T-cell (primary cell): ENCODE measurements around the gene RPL27A. TPM values are rescaled to one million over a fixed set of nuclear protein-coding genes. Genes with fewer than 3 reads are reported as not detected.

Experiments
- ATAC-seq, 4 experiments: fragments of 200-7000 bp in 3 of 4; fragments of 150-1000 bp in 1 of 4; cut with Tn5 transposase; replicated peaks in 1 of 4; 1 replicate in 3 of 4; 2 replicates in 1 of 4; pipeline ENCODE4 v1.10.0; 2021; ENCODE audit warnings: moderate library complexity in 3 of 4, mild to moderate bottlenecking in 2 of 4, moderate number of reproducible peaks in 1 of 4
- CTCF ChIA-PET, 2 donors: fragments of 300-600 bp; sonication (Branson Sonifier 250); formaldehyde crosslinking; loops; one replicate each; lab custom pipeline; 2022; ENCODE audit warnings: antibody characterized with exemption in 2 of 2; lab: Charles Lee
- POLR2A ChIA-PET, 2 donors: fragments of 300-600 bp; sonication (Branson Sonifier 250); formaldehyde crosslinking; loops; one replicate each; lab custom pipeline; 2022; ENCODE audit warnings: antibody characterized with exemption in 2 of 2; lab: Charles Lee
- DNase-seq, 35 experiments: peaks; one replicate each; pipeline versions ENCODE4 v3.0.0 to v3.0.0-alpha.2; 2013 to 2023
- H3K27ac ChIP-seq: one replicate; pipeline ENCODE4 v1.5.1; 2013; ENCODE audit warnings: low read length
- H3K27me3 ChIP-seq, 2 experiments: replicated peaks in 1 of 2; 1 replicate in 1 of 2; 2 replicates in 1 of 2; pipeline versions ENCODE4 v1.6.1 to v1.7.0; 2013; ENCODE audit warnings: low read length in 1 of 2, mixed read lengths in 1 of 2; ENCODE audit not compliant: control insufficient read depth in 2 of 2, insufficient read depth in 2 of 2; ENCODE audit errors: extremely low read depth in 1 of 2
- H3K36me3 ChIP-seq, 2 donors: 1 replicate in 1 of 2; 2 replicates in 1 of 2; pipeline versions ENCODE4 v1.6.1 to v1.7.0; 2013; ENCODE audit warnings: low read length in 1 of 2; ENCODE audit not compliant: control insufficient read depth in 2 of 2, insufficient read depth in 1 of 2; ENCODE audit errors: extremely low read depth in 1 of 2
- H3K4me1 ChIP-seq, 2 experiments: 1 replicate in 1 of 2; 2 replicates in 1 of 2; pipeline versions ENCODE4 v1.6.1 to v1.7.0; 2013; ENCODE audit warnings: low read length in 2 of 2, mixed read lengths in 1 of 2; ENCODE audit not compliant: insufficient read depth in 2 of 2, control insufficient read depth in 1 of 2; ENCODE audit errors: extremely low read depth in 1 of 2
- H3K4me3 ChIP-seq, 2 donors: 1 replicate in 1 of 2; 2 replicates in 1 of 2; pipeline versions ENCODE4 v1.5.1 to v1.7.0; 2013; ENCODE audit warnings: mild to moderate bottlenecking in 2 of 2, low read length in 1 of 2, moderate library complexity in 1 of 2; ENCODE audit not compliant: control insufficient read depth in 1 of 2; ENCODE audit errors: extremely low read depth in 1 of 2
- H3K9me3 ChIP-seq: 2 replicates; pipeline ENCODE4 v1.7.0; 2013
- H3K27ac Mint-ChIP-seq, 2 donors: one replicate each; pipeline ENCODE4 v1.8.0; 2020 to 2021; ENCODE audit warnings: mild to moderate bottlenecking in 2 of 2, mixed read lengths in 2 of 2
- H3K27me3 Mint-ChIP-seq, 2 donors: one replicate each; pipeline ENCODE4 v1.8.0; 2021 to 2022; ENCODE audit warnings: mixed read lengths in 2 of 2
- H3K36me3 Mint-ChIP-seq: one replicate; pipeline ENCODE4 v1.8.0; 2021; ENCODE audit warnings: mixed read lengths
- H3K4me1 Mint-ChIP-seq, 3 donors: one replicate each; pipeline ENCODE4 v1.8.0; 2020 to 2022; ENCODE audit warnings: mixed read lengths in 3 of 3, mild to moderate bottlenecking in 1 of 3
- H3K4me3 Mint-ChIP-seq, 3 donors: one replicate each; pipeline ENCODE4 v1.8.0; 2020 to 2022; ENCODE audit warnings: mild to moderate bottlenecking in 3 of 3, mixed read lengths in 3 of 3, moderate library complexity in 3 of 3
- H3K9me3 Mint-ChIP-seq, 3 donors: one replicate each; pipeline ENCODE4 v1.8.0; 2020 to 2022; ENCODE audit warnings: mixed read lengths in 3 of 3
- WGBS: methylation state at CpG from one replicate; pipeline ENCODE4 v1.1.5; 2013; ENCODE audit warnings: missing lambda C conversion rate; ENCODE audit not compliant: insufficient coverage; 5-methylcytosine and 5-hydroxymethylcytosine counted together
- total RNA-seq, 35 experiments: library from RNA in 6 of 35; stranded (reverse) in 6 of 35; fragments of 120-200 nt in 1 of 35; gene quantifications; one replicate each; pipeline versions ENCODE4 v1.2.1 to v1.2.4 and lab custom pipeline; 2013 to 2026

Gene RPL27A
- total RNA-seq, 5 donors from 2014 or later (not counting 1 experiment from before 2014, with no cell fraction given): 1,339 to 2,234 (median 1,487) TPM

- H3K27me3 Mint-ChIP-seq: no peaks in the 10 kb centered on the region
- 0% methylated on average over 1 of the region's 3 CpGs for WGBS
- H3K27me3 ChIP-seq: peaks cover 0 to 2% of the 10 kb centered on the region in 2 experiments
Observed at GRCh38 chr11:8699903-8700302, 17.3 kb downstream of the RPL27A start.

DNA sequence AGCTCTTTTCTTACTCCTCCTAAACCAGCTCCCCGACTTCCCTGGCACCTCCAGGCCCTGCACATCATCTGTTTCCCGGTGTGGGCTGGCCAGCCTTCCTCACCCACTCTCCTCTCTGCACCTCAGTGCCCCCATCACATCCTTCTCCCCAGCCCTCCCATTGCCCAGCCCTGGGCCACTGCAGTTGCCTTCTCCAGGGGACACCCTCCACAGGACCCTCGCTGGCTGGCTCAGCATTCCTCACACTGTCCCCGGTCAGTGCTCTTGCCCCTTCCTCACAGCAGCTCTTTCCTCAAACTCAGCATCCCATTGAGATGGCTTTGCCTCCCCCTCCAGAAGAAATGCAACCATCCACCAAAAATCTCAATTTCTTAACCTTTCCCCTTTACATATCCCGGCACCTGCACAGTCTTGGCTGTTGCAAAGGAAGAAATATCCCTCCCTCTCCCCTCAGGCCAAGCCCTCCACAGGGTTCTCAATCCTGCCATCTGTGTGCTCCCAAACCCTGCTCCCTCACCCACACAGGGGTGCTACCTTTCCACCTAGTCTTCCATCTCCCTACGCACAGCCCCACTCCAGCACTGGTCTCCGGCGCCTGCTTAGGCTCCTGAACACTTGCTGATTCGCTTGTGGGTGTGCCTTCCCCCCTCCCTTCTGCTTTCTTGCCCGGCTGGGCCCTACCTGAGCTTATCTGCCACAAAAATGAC lies 19.5 kb downstream of the RPL27A start:
- H3K36me3 Mint-ChIP-seq: no peaks in the 10 kb centered on the region

More at GRCh38 chr11:8699903-8700302, 17.3 kb downstream of the RPL27A start:
- no peak for ATAC-seq
- Histone ChIP-seq H3K9me3 (no peaks in the 10 kb centered on the region), H3K36me3 (no peaks in the 10 kb centered on the region), H3K4me1 (no peaks in the 10 kb centered on the region), H3K27ac (no peak overlapping the region), H3K4me3 (no peak overlapping the region)
- ChIA-PET CTCF (no interaction called here), POLR2A (interaction anchor here in 1 of 2 donors (0.5 kb wide), 1 partner anchor 760 kb away, joined by 3 read pairs; no protein-coding TSS in a partner anchor)
- H3K4me3 Mint-ChIP-seq: no peak overlapping the region
- H3K4me1 Mint-ChIP-seq: no peaks in the 10 kb centered on the region
- H3K9me3 Mint-ChIP-seq: no peaks in the 10 kb centered on the region
- H3K27ac Mint-ChIP-seq: no peak overlapping the region
- DNase-seq: no peak
- peaks cover 9% of the 10 kb centered on the region for H3K36me3 Mint-ChIP-seq

GRCh38 chr11:8702598-8702915 lies 20.0 kb downstream of the RPL27A start:
- Histone ChIP-seq H3K27ac (no peak overlapping the region), H3K27me3 (peaks cover 0 to 10% of the 10 kb centered on the region in 2 experiments), H3K9me3 (no peaks in the 10 kb centered on the region), H3K36me3 (no peaks in the 10 kb centered on the region), H3K4me1 (no peaks in the 10 kb centered on the region), H3K4me3 (no peak overlapping the region)
- Mint-ChIP-seq H3K4me3 (no peak overlapping the region), H3K9me3 (no peaks in the 10 kb centered on the region), H3K27ac (no peak overlapping the region), H3K27me3 (peaks cover 4 to 5% of the 10 kb centered on the region in 2 donors), H3K36me3 (no peaks in the 10 kb centered on the region), H3K4me1 (no peaks in the 10 kb centered on the region)
- no peak for ATAC-seq
- ChIA-PET POLR2A (no interaction called here), CTCF (no interaction called here)
- no peak for DNase-seq
- WGBS: 91% methylated on average over 11 of the region's 14 CpGs

More for the DNA sequence above, 19.5 kb downstream of the RPL27A start:
- Histone ChIP-seq H3K4me1 (no peaks in the 10 kb centered on the region), H3K9me3 (no peaks in the 10 kb centered on the region), H3K27ac (no peak overlapping the region), H3K4me3 (no peak overlapping the region), H3K36me3 (no peaks in the 10 kb centered on the region), H3K27me3 (peaks cover 0 to 5% of the 10 kb centered on the region in 2 experiments)
- H3K27ac Mint-ChIP-seq: no peak overlapping the region
- 90% methylated on average over 9 of the region's 10 CpGs for WGBS
- ATAC-seq (no peak), DNase-seq (no peak)
- H3K27me3 Mint-ChIP-seq: peaks cover 4 to 5% of the 10 kb centered on the region in 2 donors
- no peak overlapping the region for H3K4me3 Mint-ChIP-seq
- H3K9me3 Mint-ChIP-seq: no peaks in the 10 kb centered on the region
- H3K4me1 Mint-ChIP-seq: no peaks in the 10 kb centered on the region
- POLR2A ChIA-PET: no interaction called here
- CTCF ChIA-PET: no interaction called here

DNA sequence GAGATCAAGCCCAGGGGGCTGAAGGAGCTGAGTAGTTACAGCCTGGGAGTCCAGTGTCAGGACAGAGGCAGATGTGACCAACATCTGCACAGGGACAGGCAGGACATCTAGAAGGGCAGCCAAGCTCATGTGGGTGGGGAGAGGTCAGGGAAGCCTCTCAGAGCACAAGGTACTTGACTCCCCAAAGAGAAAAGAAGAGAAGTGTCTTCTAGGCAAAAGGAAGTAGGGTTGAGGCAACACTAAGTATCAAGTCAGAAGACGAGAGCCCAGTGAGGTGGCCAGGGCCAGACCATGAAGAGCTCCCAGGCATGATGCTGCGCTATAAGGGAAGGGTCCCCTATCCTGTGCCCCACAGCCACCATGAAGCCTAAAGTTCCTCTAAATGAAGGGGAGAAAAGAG lies 21.5 kb downstream of the RPL27A start:
- H3K27ac Mint-ChIP-seq: no peak overlapping the region

DNA sequence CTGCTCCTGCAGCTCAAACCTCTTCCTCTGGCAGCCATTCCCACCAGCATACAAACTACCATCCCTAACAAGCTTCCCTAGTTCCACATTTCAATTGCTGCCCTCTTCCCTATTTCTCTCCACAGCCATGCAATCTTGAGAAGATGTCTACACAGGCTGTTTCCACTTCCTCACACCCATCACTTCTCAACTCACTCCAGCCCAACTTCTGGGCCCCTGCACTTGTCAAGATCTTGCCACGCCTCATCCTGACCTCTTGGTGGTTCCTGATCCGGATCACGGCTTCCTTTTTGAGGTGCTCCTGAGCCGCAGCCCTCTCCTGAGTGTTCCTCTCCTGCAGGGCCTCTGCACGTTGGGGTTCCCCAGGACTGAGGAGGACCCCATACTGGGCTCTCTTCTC lies 22.6 kb downstream of the RPL27A start:
- ChIA-PET POLR2A (no interaction called here), CTCF (no interaction called here)
- Histone ChIP-seq H3K9me3 (no peaks in the 10 kb centered on the region), H3K4me1 (no peaks in the 10 kb centered on the region), H3K27me3 (peaks cover 0 to 24% of the 10 kb centered on the region in 2 experiments), H3K27ac (no peak overlapping the region), H3K4me3 (no peak overlapping the region), H3K36me3 (no peaks in the 10 kb centered on the region)
- ATAC-seq (no peak), DNase-seq (no peak)
- 47% methylated on average over 5 of the region's 5 CpGs for WGBS
- H3K4me3 Mint-ChIP-seq: no peak overlapping the region
- H3K36me3 Mint-ChIP-seq: no peaks in the 10 kb centered on the region
- H3K27me3 Mint-ChIP-seq: peaks cover 4 to 13% of the 10 kb centered on the region in 2 donors
- H3K27ac Mint-ChIP-seq: no peak overlapping the region
- H3K9me3 Mint-ChIP-seq: no peaks in the 10 kb centered on the region
- no peaks in the 10 kb centered on the region for H3K4me1 Mint-ChIP-seq

More for the DNA sequence above, 21.5 kb downstream of the RPL27A start:
- Histone ChIP-seq H3K27me3 (peaks cover 0 to 20% of the 10 kb centered on the region in 2 experiments), H3K9me3 (no peaks in the 10 kb centered on the region), H3K4me3 (no peak overlapping the region), H3K4me1 (no peaks in the 10 kb centered on the region), H3K36me3 (no peaks in the 10 kb centered on the region), H3K27ac (no peak overlapping the region)
- Mint-ChIP-seq H3K36me3 (no peaks in the 10 kb centered on the region), H3K4me1 (no peaks in the 10 kb centered on the region), H3K27me3 (peaks cover 4 to 8% of the 10 kb centered on the region in 2 donors), H3K9me3 (no peaks in the 10 kb centered on the region), H3K4me3 (no peak overlapping the region)
- DNase-seq: no peak
- POLR2A ChIA-PET: no interaction called here
- no peak for ATAC-seq
- no CpG with 5 or more reads among the region's 2 CpGs for WGBS
- CTCF ChIA-PET: no interaction called here

DNA sequence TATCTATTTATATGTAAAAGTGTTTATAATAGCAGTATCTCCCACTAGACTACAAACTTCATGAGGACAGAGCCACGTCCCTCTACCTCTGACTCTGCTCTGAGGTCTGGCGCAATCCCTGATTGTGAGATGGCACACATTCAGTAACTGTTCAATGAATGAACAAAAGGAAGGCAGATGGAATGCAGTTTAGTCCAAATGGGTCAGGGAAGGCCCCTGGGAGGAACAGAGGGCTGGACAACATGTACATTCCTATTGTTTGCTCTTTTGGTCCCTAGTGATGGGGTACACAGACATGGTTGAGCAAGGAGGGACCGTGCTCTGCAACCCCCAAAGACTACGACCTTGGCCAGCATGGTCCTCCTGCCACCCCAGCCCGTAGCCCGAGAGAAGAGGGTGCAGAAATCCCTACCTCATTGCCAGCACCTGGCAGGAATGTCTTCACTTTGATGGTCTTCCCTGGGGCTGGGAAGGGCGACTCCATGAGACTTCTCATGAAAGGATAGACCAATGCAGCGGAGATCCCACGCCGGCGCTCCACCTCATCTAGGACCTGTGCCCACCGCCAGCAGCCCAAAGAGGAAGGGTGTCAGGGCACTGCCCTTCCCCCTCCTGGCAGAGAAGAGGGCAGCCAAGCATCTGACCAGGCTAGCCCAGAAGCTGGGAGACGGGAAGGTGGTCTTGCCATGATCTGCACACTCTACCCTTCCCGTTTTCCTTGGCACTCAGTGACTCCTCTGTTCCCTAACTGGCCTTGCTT lies 24.3 kb downstream of the RPL27A start:
- Mint-ChIP-seq H3K27me3 (peaks cover 4 to 13% of the 10 kb centered on the region in 2 donors), H3K4me1 (no peaks in the 10 kb centered on the region)

More for the DNA sequence above, 24.3 kb downstream of the RPL27A start:
- Mint-ChIP-seq H3K36me3 (no peaks in the 10 kb centered on the region), H3K4me3 (no peak overlapping the region), H3K9me3 (no peaks in the 10 kb centered on the region), H3K27ac (no peak overlapping the region)
- 84% methylated on average over 12 of the region's 14 CpGs for WGBS
- Histone ChIP-seq H3K4me3 (no peak overlapping the region), H3K27me3 (peaks cover 0 to 32% of the 10 kb centered on the region in 2 experiments), H3K27ac (no peak overlapping the region), H3K9me3 (no peaks in the 10 kb centered on the region), H3K4me1 (no peaks in the 10 kb centered on the region), H3K36me3 (no peaks in the 10 kb centered on the region)
- ATAC-seq (no peak), DNase-seq (no peak)
- POLR2A ChIA-PET: no interaction called here
- CTCF ChIA-PET: no interaction called here
